Endothelial cell of umbilical vein (primary cell): Measurements from ENCODE around the gene PLEKHA6. TPM values are rescaled to one million over a fixed set of nuclear protein-coding genes. Genes with fewer than 3 reads are reported as not detected.

Experiments
- BruUV-seq: library from RNA; stranded (reverse); fragments of 400-500 nt; replicated peaks from 2 replicates; lab custom pipeline; 2021; lab: Mats Ljungman, UMichigan
- CTCF ChIA-PET: fragments of 300-600, 350-600 bp; sonication (Branson Sonifier 250); formaldehyde crosslinking; loops from one replicate; lab custom pipeline; 2021; ENCODE audit warnings: antibody characterized with exemption, inconsistent platforms; lab: Charles Lee
- POLR2A ChIA-PET: fragments of 300-600, 350-600 bp; sonication (Branson Sonifier 250); formaldehyde crosslinking; loops from one replicate; lab custom pipeline; 2021; ENCODE audit warnings: antibody characterized with exemption, inconsistent platforms; lab: Charles Lee
- DNase-seq: peaks from one replicate; pipeline ENCODE4 v3.0.0-alpha.2; 2011; ENCODE audit warnings: low read depth, low spot score
- FAIRE-seq: peaks from 2 replicates; lab custom pipeline; 2011; peaks lifted over from hg19 to GRCh38; lab: Jason Lieb, UNC
- H2AFZ ChIP-seq: 2 replicates; pipeline ENCODE4 v1.6.0; 2012; ENCODE audit warnings: low read depth, low read length, control low read depth, inconsistent platforms
- H3K27ac ChIP-seq: 2 replicates; pipeline ENCODE4 v1.5.1; 2011; ENCODE audit warnings: low read depth, mild to moderate bottlenecking, control low read depth, low read length, moderate library complexity; ENCODE audit not compliant: insufficient read depth
- H3K27me3 ChIP-seq, 2 experiments: 2 replicates each; pipeline versions ENCODE4 v1.6.0 to v1.6.1; 2011; ENCODE audit warnings: low read length in 2 of 2, mixed read lengths in 1 of 2; ENCODE audit not compliant: control insufficient read depth in 2 of 2, insufficient read depth in 2 of 2
- H3K36me3 ChIP-seq, 2 experiments: 2 replicates in 1 of 2; 3 replicates in 1 of 2; pipeline ENCODE4 v1.5.1; 2011; ENCODE audit warnings: low read length in 2 of 2, mild to moderate bottlenecking in 1 of 2, moderate library complexity in 1 of 2; ENCODE audit not compliant: control insufficient read depth in 2 of 2, insufficient read depth in 2 of 2; ENCODE audit errors: extremely low read depth in 1 of 2
- H3K4me1 ChIP-seq: 3 replicates; pipeline ENCODE4 v1.5.1; 2011; ENCODE audit warnings: mild to moderate bottlenecking, low read length; ENCODE audit not compliant: control insufficient read depth, insufficient read depth; ENCODE audit errors: extremely low read depth
- H3K4me2 ChIP-seq: 2 replicates; pipeline ENCODE4 v1.6.1; 2011; ENCODE audit warnings: low read length, control low read depth, mixed read lengths; ENCODE audit not compliant: insufficient read depth
- H3K4me3 ChIP-seq, 3 experiments: fragments of 200-600 bp in 1 of 3; sonication (generic), shearing (Covaris generic) in 1 of 3; replicated peaks in 1 of 3; 2 replicates each; pipeline ENCODE4 v1.5.1; 2011 to 2016; ENCODE audit warnings: control low read depth in 3 of 3, low read length in 3 of 3, mild to moderate bottlenecking in 2 of 3, inconsistent platforms in 1 of 3, low read depth in 1 of 3, moderate library complexity in 1 of 3; ENCODE audit not compliant: insufficient read depth in 1 of 3
- H3K79me2 ChIP-seq: 2 replicates; pipeline ENCODE4 v1.6.0; 2012; ENCODE audit warnings: low read length, inconsistent platforms; ENCODE audit not compliant: control insufficient read depth, insufficient read depth
- H3K9ac ChIP-seq: replicated peaks from 2 replicates; pipeline ENCODE3; 2011; ENCODE audit warnings: low read length, control low read depth; ENCODE audit not compliant: insufficient read depth; ENCODE audit errors: extremely low read depth
- H3K9me1 ChIP-seq: replicated peaks from 3 replicates; pipeline ENCODE4 v1.6.0; 2011; ENCODE audit warnings: mild to moderate bottlenecking, low read length; ENCODE audit not compliant: control insufficient read depth, insufficient read depth; ENCODE audit errors: extremely low read depth
- H3K9me3 ChIP-seq: replicated peaks from 2 replicates; pipeline ENCODE4 v1.5.1; 2012; ENCODE audit warnings: low read length, inconsistent platforms; ENCODE audit not compliant: control insufficient read depth, insufficient read depth
- H4K20me1 ChIP-seq: replicated peaks from 2 replicates; pipeline ENCODE3; 2011; ENCODE audit warnings: mild to moderate bottlenecking, low read length; ENCODE audit not compliant: control insufficient read depth, insufficient read depth; ENCODE audit errors: extremely low read depth
- EZH2 ChIP-seq: IDR thresholded peaks from 2 replicates; pipeline ENCODE4 v1.6.1; 2012; ENCODE audit warnings: borderline replicate concordance, low read depth, mild to moderate bottlenecking, moderate library complexity, low read length, inconsistent platforms; ENCODE audit not compliant: severe bottlenecking
- FOS ChIP-seq: IDR thresholded peaks from 2 replicates; pipeline ENCODE4 v1.6.1; 2011; ENCODE audit warnings: mild to moderate bottlenecking, low read length, moderate library complexity, borderline replicate concordance; ENCODE audit not compliant: insufficient read depth
- MAX ChIP-seq: IDR thresholded peaks from 2 replicates; pipeline ENCODE4 v1.6.1; 2011; ENCODE audit not compliant: insufficient read depth, insufficient read length
- MYC ChIP-seq: IDR thresholded peaks from one replicate; pipeline ENCODE4 v1.6.1; 2011; ENCODE audit warnings: mild to moderate bottlenecking, low read depth, low read length
- POLR2A ChIP-seq: IDR thresholded peaks from 2 replicates; pipeline ENCODE4 v1.6.1; 2012; ENCODE audit warnings: low read depth, mild to moderate bottlenecking, control low read depth, low read length
- dilution Hi-C: fragments of 300-500 bp; cut with MboI; formaldehyde crosslinking; loops from one replicate; pipeline ENCODE4 v1.15.0; 2019; ENCODE audit warnings: low sequenced_read_pairs; ENCODE audit not compliant: extremely low pct_ligation_motif_present
- intact Hi-C: fragments of 100-400 bp; cut with micrococcal nuclease; formaldehyde crosslinking; loops from one replicate; pipeline ENCODE4 v1.10.0; 2022
- polyA plus RNA-seq, 4 experiments: library from polyadenylated mRNA; depleted of rRNA in 3 of 4; stranded (reverse) in 3 of 4; unstranded in 1 of 4; fragments of >200 nt; gene quantifications; 2 replicates each; pipeline versions ENCODE4 v1.2.1 to v1.2.3, GENCODE V29; 2011 to 2012; ENCODE audit warnings: missing spikeins in 1 of 4
- total RNA-seq: library from RNA; stranded (reverse); gene quantifications from 2 replicates; pipeline ENCODE4 v1.2.3, GENCODE V29; 2021

Gene PLEKHA6
- total and polyA plus RNA-seq, 2 donors (not counting 3 experiments of a cell fraction or from before 2014, with no cell fraction given) = 2.1 to 15.0 TPM

- Histone ChIP-seq H3K9ac (no peak overlapping the region), H3K4me2 (no peak overlapping the region), H3K9me3 (no peaks in the 10 kb centered on the region), H3K27me3 (no peaks in the 10 kb centered on the region), H3K36me3 (no peaks in the 10 kb centered on the region), H3K9me1 (no peaks in the 10 kb centered on the region), H3K4me1 (peaks cover 10% of the 10 kb centered on the region), H3K4me3 (no peak overlapping the region), H3K27ac (no peak overlapping the region), H3K79me2 (no peaks in the 10 kb centered on the region), H2AFZ (no peak overlapping the region), H4K20me1 (no peaks in the 10 kb centered on the region)
- FAIRE-seq (no peak), DNase-seq (no peak)
- intact Hi-C loops = no loop called here
- dilution Hi-C loops = no loop called here
- ChIA-PET POLR2A (no interaction called here), CTCF (interaction anchor here (1.0 to 1.6 kb wide), 10 partner anchors 8 to 145 kb away, joined by 3 to 8 read pairs (median 4); partner anchors contain the start of gene GOLT1A)
- BruUV-seq = no TSS peak
- TF ChIP-seq EZH2 (no peak), FOS (no peak), MAX (no peak)
Observed at GRCh38 chr1:204308023-204308628, 51.6 kb downstream of the PLEKHA6 start.

- POLR2A ChIA-PET = no interaction called here
- CTCF ChIA-PET = interaction anchor here (1.0 to 1.6 kb wide), 10 partner anchors 8 to 145 kb away, joined by 3 to 8 read pairs (median 4); partner anchors contain the start of gene GOLT1A
- Histone ChIP-seq H2AFZ (no peak overlapping the region), H3K4me3 (no peak overlapping the region), H3K9ac (no peak overlapping the region), H3K27ac (no peak overlapping the region), H4K20me1 (no peaks in the 10 kb centered on the region), H3K27me3 (no peaks in the 10 kb centered on the region), H3K4me1 (peaks cover 10% of the 10 kb centered on the region), H3K9me3 (no peaks in the 10 kb centered on the region), H3K4me2 (no peak overlapping the region), H3K36me3 (no peaks in the 10 kb centered on the region), H3K9me1 (no peaks in the 10 kb centered on the region), H3K79me2 (no peaks in the 10 kb centered on the region)
- intact Hi-C loops (no loop called here), dilution Hi-C loops (no loop called here)
- no peak for TF ChIP-seq EZH2
- TF ChIP-seq MYC = no peak
- no peak for TF ChIP-seq POLR2A
- BruUV-seq = no TSS peak
- FAIRE-seq (no peak), DNase-seq (no peak)
Observed at GRCh38 chr1:204307334-204307883, 52.3 kb downstream of the PLEKHA6 start.
